NCI-H1105 treated with DMSO at 0.1 percent for 48 hours (cell line): Measurements from ENCODE around the gene DARS2.
"Not testable (repeated sequence)": the region's sequence is repeated elsewhere in the genome, so short reads cannot be mapped to it uniquely, and the experiment has no call there.

Experiments used
- DNase-seq: peaks from one replicate; lab custom pipeline; 2025; lab: John Stamatoyannopoulos, UW

The DARS2 gene

GRCh38 chr1:173862146-173862768 lies 37.8 kb downstream of the DARS2 start:
- DNase-seq: not testable (repeated sequence)

- DNase-seq: no peak
Observed at GRCh38 chr1:173862769-173863223, 38.3 kb downstream of the DARS2 start.

- DNase-seq: no peak
Observed at GRCh38 chr1:173863224-173864161, 39.0 kb downstream of the DARS2 start.

- no peak for DNase-seq
Observed at GRCh38 chr1:173864179-173864867, 39.9 kb downstream of the DARS2 start.

- no peak for DNase-seq
Observed at GRCh38 chr1:173865468-173866164, 41.1 kb downstream of the DARS2 start.

DNA sequence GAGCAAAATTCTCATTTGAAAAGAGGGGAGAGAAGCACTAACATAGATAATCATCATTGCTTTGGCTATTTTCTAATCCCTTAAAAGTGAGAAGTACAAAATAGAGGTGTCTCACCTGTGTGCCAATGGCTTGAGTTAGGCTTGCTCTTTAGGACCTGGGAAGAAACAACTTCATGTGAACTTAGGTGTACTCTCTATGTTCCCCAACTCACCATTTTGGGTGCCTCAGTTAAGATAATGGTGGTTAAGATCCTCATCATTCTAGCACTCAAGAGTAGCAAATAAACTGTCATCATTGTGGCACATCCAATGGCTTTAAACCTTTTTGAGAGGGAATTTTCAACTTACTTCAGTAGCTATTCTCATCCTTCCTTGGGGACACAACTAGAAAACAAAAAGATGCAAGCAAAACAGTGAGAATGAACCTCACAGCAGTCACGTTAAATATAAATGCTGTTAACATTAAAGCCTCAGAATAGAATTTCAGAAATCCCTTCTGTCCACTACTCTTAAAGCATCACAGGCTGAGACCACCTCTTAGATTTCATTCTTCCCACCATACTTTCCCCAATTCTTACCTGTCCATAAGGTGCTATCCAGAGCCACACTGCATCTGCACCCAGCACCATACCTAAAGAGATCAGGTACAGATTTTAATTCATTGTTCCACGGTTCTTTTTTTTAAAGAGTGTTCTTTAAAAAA lies 42.1 kb downstream of the DARS2 start:
- DNase-seq: no peak

DNA sequence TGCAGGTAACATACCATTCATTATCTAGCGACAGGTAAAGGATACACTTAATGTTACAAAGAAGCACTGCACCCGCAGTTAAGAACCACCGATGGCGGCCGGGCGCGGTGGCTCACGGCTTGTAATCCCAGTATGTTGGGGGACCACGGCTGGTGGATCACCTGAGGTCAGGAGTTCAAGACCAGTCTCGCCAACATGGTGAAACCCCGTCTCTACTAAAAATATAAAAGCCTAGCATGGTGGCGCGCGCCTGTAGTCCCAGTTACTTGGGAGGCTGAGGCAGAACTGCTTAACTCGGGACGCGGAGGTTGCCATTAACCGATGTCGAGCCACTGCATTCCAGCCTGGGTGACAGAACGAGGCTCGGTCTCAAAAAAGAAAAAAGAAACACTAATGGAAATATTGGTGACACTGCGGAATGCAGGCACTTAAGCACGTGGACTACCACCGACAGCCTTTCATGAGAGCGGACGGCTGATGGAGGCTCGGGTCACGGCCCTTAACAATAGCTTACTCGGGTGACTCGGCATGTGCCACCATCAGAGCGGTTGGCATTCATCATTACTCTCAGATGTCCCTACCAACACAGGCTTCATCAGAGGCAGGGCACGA lies 42.8 kb downstream of the DARS2 start:
- no peak for DNase-seq

DNA sequence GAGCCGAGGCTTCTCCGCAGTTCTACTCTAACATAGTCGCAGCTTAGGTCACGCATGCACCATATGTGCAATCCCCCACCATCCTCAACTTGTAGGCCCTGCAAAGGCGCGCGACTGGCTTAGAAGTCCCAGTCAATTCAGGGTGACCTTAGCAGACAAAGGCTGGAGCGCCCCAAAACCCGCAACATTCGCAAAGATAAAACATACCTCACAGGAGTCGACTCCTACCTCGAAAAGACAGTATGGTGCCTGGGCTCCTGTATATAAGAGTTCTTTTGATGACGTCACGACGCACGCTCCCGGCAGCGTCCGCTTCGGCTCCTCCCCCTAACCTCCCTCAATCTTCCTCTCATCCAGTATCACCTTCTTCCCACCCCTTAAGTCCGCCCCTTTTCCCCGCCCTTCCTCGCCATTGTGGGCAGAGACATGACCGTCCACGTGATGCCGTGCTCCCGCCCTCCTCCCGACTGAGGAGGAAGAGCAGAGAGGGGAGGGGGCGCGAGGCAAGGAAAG lies 43.3 kb downstream of the DARS2 start, which contains the start of gene GAS5:
Gene GAS5 (minus strand): TSS at position 237 of the 513 bp plus-strand sequence.
- DNase-seq: peak; percentile 99

- DNase-seq: peak; percentile 91
Observed at GRCh38 chr1:173868266-173869020, 44.0 kb downstream of the DARS2 start, which contains the start of gene ZBTB37. TSS of gene ZBTB37 (plus strand) at chr1:173868380. CDS start at chr1:173870226, 1,846 bp downstream.

DNA sequence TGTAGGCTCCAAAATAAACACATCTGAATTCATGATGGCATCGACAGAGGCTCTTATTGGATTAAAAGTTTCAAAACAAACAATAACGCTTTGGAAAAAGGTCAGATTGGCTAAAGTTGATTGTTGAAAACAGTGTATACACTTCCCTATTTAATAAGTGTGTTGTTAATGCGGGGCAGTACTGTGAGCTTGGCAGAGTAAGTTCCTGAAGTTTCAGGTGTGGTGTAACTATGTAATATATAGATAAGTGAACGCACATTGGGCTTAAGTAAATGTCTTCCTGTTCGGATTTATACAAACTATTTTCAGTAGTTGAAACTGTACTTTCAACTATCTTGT lies 44.5 kb downstream of the DARS2 start:
- no peak for DNase-seq

DNA sequence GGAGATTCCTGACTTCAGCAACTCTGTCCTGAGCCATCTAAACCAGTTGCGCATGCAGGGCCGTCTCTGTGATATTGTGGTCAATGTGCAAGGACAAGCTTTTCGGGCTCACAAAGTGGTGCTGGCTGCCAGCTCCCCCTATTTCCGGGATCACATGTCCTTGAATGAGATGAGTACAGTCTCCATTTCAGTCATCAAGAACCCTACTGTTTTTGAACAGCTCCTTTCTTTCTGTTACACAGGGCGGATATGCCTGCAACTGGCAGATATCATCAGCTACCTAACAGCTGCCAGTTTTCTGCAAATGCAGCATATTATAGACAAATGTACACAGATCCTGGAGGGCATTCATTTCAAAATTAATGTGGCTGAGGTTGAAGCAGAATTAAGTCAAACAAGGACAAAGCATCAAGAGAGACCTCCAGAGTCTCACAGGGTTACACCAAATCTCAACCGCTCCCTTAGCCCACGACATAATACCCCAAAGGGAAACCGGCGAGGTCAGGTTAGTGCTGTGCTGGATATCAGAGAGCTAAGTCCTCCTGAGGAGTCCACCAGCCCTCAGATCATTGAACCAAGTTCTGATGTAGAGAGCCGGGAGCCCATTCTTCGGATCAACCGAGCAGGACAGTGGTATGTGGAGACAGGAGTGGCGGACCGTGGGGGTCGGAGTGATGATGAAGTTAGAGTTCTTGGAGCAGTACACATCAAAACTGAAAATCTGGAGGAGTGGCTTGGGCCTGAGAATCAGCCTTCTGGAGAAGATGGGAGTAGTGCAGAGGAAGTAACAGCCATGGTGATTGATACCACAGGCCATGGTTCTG lies 46.0 kb downstream of the DARS2 start:
- DNase-seq: no peak

DNA sequence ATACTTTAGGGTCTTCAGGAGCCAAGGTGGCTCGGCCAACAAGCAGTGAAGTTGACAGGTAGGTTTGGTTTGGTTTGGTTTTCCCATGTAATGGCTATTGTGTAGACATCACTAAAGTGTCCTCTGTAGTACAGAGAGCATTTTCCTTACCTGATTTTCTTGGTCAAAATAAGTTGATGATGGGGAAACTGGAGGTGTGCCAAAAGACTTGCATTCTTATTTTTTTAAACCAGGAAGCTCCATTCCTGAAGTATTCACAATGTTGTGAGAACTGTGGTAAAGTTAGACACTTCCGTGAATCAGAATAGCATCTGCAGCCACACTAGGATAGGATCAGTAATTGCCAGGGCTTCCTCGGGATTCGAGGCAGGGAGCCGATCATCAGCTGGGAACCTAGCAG lies 46.6 kb downstream of the DARS2 start:
- DNase-seq: no peak

DNA sequence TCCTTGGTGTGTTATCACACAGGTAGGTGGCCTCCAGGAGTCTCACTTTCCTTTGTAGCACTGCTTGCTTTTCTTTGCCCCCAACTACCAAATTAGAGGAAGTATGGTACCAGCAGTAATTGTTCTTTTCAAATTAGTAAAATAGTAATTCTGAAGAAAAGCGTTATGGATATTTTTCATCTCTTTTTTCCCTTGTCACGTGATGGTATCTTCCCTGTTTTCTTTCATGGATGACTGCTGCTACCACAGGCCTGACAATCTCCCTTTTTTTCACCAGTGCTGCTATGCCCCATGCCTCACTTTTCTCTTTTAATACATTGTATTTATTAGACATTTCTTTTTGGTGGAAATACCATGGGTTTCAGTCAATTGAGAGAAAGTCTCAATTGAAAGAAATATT lies 47.0 kb downstream of the DARS2 start:
- DNase-seq: no peak

DNA sequence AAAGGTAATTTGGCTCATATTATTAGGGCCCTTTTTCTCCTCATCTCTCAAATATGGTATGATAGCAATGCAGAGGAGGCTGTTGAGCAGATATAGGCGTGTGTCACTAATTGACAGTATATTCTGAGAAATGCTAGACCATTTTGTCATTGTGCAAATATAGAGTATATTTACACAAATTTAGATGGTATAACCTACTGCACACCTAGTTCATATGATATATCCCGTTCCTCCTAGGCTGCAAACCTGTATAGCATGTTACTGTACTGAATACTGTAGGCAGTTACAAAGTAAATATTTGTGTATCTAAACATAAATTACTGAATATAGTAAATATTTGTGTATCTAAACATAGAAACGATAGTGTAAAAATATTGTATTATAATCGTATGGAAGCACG lies 52.3 kb downstream of the DARS2 start:
- DNase-seq: no peak

DNA sequence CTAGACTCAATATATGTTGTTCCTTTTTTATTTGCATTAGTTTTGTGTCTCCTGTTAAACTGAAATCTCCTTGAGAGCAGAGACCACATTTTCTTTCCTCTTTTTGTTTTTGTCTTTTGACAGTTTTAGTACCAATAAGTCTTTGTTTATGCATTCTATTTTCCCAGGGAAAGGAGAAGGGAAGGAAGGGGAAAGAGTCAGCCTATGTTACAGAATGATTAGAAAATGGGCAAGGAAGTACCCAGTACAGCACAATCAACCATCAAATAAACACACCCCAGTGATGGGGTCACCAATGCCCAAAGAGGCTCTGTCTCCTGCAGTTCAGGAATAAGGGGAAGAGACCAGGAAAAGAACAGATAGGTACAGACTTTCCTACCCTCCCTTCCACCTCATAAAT lies 53.8 kb downstream of the DARS2 start:
- DNase-seq: no peak

DNA sequence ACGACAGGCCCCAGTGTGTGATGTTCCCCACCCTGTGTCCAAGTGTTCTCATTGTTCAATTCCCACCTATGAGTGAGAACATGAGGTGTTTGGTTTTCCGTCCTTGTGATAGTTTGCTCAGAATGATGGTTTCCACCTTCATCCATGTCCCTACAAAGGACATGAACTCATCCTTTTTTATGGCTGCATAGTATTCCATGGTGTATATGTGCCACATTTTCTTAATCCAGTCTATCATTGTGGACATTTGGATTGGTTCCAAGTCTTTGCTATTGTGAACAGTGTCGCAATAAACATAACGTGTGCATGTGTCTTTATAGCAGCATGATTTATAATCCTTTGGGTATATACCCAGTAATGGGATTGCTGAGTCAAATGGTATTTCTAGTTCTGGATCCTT lies 56.6 kb downstream of the DARS2 start:
- DNase-seq: not testable (repeated sequence)

- DNase-seq: no peak
Observed at GRCh38 chr1:173884701-173885100, 60.2 kb downstream of the DARS2 start.

- DNase-seq: no peak
Observed at GRCh38 chr1:173886746-173887611, 62.5 kb downstream of the DARS2 start.
